ENCODE results near the gene APOL1. TPM values are rescaled to one million over a fixed set of nuclear protein-coding genes. Genes with fewer than 3 reads are reported as not detected.
A peak's percentile ranks its signal among the peaks of the same experiment; 100 is the strongest.

Gene APOL1
- total RNA-seq, 4 donors from 2014 or later, result 0.87 to 11.1 (median 6.2) TPM

DNA sequence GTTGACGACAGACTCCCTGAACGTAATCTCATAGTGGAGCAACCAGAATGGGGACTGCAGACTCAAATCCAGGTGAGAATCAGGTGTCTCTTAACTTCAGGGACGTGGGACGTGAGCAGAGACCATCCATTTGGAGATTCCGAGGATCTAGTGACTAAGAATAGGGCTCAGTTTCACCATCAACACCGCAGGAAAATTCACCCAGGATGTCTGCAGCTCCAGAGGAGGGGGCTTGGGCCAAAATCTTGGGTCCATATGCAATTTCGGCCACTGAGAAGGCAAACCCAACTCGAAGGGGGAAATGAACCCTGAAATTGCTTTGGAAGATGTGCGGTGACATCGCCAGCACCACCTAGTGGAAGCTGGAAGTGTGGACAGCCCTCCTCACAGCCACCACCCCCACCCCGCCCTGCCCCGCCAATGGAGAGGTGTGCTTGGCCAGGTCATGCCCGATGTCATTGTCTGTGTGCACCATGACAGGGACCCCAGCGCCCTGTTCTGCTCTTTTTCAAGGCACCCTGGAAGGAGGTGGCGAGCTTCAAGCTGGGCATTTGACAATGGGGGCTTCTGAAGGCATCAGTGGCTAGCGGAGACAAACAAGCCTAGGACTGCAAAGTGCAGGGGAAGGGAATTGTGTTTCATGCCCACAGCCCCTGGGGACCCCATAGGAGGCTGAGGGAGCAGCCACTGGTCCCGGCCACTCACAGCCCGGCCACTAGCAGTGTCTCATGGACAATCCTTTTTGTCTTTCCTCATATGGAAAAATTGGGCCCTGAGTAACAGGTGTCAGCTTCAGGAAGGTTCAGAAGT is 24.8 kb downstream of the APOL1 start:
- Histone ChIP-seq H3K27ac (no peak overlapping the region), H3K4me1 (peaks cover 0 to 6% of the 10 kb centered on the region in 2 donors), H3K4me3 (no peak overlapping the region), H3K27me3 (no peaks in the 10 kb centered on the region), H3K36me3 (peaks cover 0 to 19% of the 10 kb centered on the region in 2 donors), H3K9me3 (no peaks in the 10 kb centered on the region)
- no peak for TF ChIP-seq POLR2A (IDR thresholded peaks at IDR 0.05)
- TF ChIP-seq, protein P1, sequence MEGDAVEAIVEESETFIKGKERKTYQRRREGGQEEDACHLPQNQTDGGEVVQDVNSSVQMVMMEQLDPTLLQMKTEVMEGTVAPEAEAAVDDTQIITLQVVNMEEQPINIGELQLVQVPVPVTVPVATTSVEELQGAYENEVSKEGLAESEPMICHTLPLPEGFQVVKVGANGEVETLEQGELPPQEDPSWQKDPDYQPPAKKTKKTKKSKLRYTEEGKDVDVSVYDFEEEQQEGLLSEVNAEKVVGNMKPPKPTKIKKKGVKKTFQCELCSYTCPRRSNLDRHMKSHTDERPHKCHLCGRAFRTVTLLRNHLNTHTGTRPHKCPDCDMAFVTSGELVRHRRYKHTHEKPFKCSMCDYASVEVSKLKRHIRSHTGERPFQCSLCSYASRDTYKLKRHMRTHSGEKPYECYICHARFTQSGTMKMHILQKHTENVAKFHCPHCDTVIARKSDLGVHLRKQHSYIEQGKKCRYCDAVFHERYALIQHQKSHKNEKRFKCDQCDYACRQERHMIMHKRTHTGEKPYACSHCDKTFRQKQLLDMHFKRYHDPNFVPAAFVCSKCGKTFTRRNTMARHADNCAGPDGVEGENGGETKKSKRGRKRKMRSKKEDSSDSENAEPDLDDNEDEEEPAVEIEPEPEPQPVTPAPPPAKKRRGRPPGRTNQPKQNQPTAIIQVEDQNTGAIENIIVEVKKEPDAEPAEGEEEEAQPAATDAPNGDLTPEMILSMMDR (IDR thresholded peaks at IDR 0.05 in 4 of 5, conservative IDR thresholded peaks at IDR 0.05 in 1 of 5), result peak; percentile 35 to 85 (median 68)
- in situ Hi-C loops (cut with MboI; ENCODE audit: low sequenced_read_pairs in 4 of 4), result loop anchor here in 2 of 4 donors (5.0 to 10.0 kb wide), 2 partner anchors 83 to 85 kb away; no protein-coding TSS in a partner anchor
- ATAC-seq (peak; percentile 54 to 74), DNase-seq (peak in 1 of 2 donors; percentile 41)
- intact Hi-C loops (cut with DNase I; ENCODE audit: low total_unique reads), result loop anchor here (1.0 to 5.0 kb wide), 3 partner anchors 31 to 130 kb away; no protein-coding TSS in a partner anchor

DNA sequence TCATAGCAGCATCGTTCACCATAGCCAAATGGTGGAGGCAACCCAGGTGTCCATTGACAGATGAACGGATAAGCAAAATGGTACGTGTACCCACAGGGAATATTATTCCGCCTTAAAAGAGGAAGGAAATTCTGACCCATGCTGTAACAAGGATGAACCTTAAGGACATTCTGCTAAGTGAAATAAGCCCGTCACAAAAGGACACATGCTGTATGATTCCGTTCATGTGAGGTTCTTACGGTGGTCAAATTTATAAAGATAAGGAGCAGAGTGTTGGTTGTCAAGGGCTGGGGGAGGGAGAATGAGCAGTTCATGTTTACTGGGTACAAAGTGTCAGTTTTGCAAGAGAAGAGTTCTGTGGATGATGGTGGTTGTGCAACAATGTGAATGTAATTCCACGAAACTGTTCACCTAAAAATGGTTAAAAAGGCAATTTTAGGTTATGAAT is 26.3 kb downstream of the APOL1 start:
- DNase-seq, result no peak
- intact Hi-C loops (cut with DNase I; ENCODE audit: low total_unique reads), result loop anchor here (5.0 kb wide), 1 partner anchor 132 kb away; no protein-coding TSS in a partner anchor
- Histone ChIP-seq H3K27me3 (no peaks in the 10 kb centered on the region), H3K36me3 (peaks cover 0 to 32% of the 10 kb centered on the region in 2 donors), H3K4me3 (no peak overlapping the region), H3K4me1 (peaks cover 0 to 6% of the 10 kb centered on the region in 2 donors), H3K9me3 (no peaks in the 10 kb centered on the region), H3K27ac (no peak overlapping the region)
- in situ Hi-C loops (cut with MboI; ENCODE audit: low sequenced_read_pairs in 4 of 4), result loop anchor here in 2 of 4 donors (5.0 to 10.0 kb wide), 2 partner anchors 84 to 87 kb away; no protein-coding TSS in a partner anchor
- peak in 1 of 2 donors; percentile 26 for ATAC-seq
- no peak for TF ChIP-seq POLR2A (IDR thresholded peaks at IDR 0.05)

DNA sequence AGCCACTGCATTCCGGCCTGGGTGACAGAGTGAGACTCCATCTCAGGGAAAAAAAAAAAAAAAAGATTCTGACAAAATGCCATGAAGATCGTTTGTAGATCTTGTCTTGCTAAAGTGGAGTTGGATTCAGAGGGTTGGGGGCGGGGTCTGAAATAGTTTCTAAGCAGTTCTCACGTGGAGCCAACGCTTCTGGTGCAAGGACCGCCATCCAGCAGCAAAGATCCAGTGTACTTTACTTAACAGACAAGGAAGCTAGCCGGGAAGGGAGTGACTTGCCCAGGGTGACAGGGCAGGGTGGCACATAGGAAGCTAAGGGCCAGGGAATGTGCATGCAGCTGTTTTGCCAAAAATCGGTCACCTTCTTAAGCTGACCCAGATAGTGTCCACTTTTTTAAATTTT is 27.4 kb downstream of the APOL1 start:
- TF ChIP-seq, protein P1 (IDR thresholded peaks at IDR 0.05 in 4 of 5, conservative IDR thresholded peaks at IDR 0.05 in 1 of 5), result no peak
- TF ChIP-seq POLR2A (IDR thresholded peaks at IDR 0.05), result no peak
- intact Hi-C loops (cut with DNase I; ENCODE audit: low total_unique reads), result loop anchor here (10.0 kb wide), 1 partner anchor 346 kb away; no protein-coding TSS in a partner anchor
- in situ Hi-C loops (cut with MboI; ENCODE audit: low sequenced_read_pairs in 4 of 4), result no loop called here
- H3K27ac ChIP-seq, result no peak overlapping the region
- H3K27me3 ChIP-seq, result no peaks in the 10 kb centered on the region
- ATAC-seq (no peak), DNase-seq (no peak)
- H3K36me3 ChIP-seq, result peaks cover 0 to 43% of the 10 kb centered on the region in 2 donors
- no peaks in the 10 kb centered on the region for H3K9me3 ChIP-seq
- H3K4me3 ChIP-seq, result no peak overlapping the region
- peaks cover 0 to 6% of the 10 kb centered on the region in 2 donors for H3K4me1 ChIP-seq

DNA sequence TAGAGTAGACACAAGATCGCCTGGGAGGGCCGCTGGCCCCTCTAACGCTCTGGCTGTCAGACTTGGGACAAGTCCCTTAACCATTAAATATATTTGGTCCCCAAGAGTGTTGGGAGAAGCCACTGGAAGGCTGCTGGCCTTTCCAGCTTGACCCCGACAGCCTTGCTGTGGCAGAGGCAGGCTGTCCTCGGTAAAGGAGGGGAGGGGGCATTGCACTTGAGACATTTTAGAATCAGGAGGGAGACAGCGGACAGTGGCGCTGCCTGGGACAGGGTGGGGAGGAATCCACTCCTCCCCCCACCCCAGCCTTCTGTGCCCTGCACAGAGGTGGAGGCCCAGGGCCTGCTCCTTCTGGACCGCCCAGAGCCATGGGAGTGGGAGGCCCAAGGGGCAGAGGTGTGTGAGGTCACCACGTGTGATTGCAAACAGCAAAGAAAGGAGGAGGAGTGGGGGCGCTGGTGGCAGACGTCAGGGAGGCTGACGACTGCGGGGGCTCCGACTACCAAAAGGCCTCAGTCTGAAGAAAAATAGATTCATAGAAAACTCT is 28.9 kb downstream of the APOL1 start:
- TF ChIP-seq POLR2A (IDR thresholded peaks at IDR 0.05), result no peak
- TF ChIP-seq, protein P1 (IDR thresholded peaks at IDR 0.05 in 4 of 5, conservative IDR thresholded peaks at IDR 0.05 in 1 of 5), result no peak
- intact Hi-C loops (cut with DNase I; ENCODE audit: low total_unique reads) (loop anchor here (10.0 kb wide), 1 partner anchor 347 kb away; no protein-coding TSS in a partner anchor), in situ Hi-C loops (cut with MboI; ENCODE audit: low sequenced_read_pairs in 4 of 4) (no loop called here)
- DNase-seq (no peak), ATAC-seq (no peak)
- peaks cover 0 to 57% of the 10 kb centered on the region in 2 donors for H3K36me3 ChIP-seq
- no peaks in the 10 kb centered on the region for H3K9me3 ChIP-seq
- no peak overlapping the region for H3K4me3 ChIP-seq
- no peak overlapping the region for H3K27ac ChIP-seq
- peaks cover 10 to 16% of the 10 kb centered on the region in 2 donors for H3K4me1 ChIP-seq
- H3K27me3 ChIP-seq, result no peaks in the 10 kb centered on the region

Data from gastrocnemius medialis (tissue), 4 donors.